ENCODE measurements around the gene GPC6.

DNA sequence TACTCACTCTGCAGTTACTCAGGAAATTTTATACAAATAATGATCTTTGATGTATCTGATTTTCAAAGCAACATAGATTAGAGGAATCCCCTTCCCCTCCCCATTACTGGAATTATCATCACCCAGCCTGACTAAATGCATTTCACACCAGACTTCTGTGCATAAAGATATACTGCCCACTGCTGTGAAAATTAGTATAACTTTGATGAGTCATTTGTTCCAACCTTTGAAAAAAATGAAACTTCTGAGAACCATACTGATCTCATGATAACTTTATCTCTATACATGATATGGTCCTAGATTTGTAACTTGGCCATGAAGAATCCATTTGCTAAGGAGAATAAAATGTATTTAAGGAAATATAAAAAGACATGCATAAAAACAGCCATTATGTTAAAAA, 63.9 kb downstream of the GPC6 start:
- TF ChIP-seq POLR2AphosphoS5 (IDR thresholded peaks at IDR 0.05; ENCODE audit: low read depth, low read length) (no peak), POLR2A (IDR thresholded peaks at IDR 0.05; ENCODE audit: low read depth, low read length) (no peak)
